GM21367 (cell line): ENCODE measurements around the gene SLC25A52.
"Not testable (repeated sequence)": the region's sequence is repeated elsewhere in the genome, so short reads cannot be mapped to it uniquely, and the experiment has no call there.

ENCODE experiments used
- ATAC-seq: cut with Tn5 transposase; IDR thresholded peaks from one replicate; pipeline ENCODE4 v1.9.1; 2021; ENCODE audit not compliant: unreplicated experiment

SLC25A52 gene

GRCh38 chr18:31741097-31741735 is 19.5 kb downstream of the SLC25A52 start:
- no peak for ATAC-seq

DNA sequence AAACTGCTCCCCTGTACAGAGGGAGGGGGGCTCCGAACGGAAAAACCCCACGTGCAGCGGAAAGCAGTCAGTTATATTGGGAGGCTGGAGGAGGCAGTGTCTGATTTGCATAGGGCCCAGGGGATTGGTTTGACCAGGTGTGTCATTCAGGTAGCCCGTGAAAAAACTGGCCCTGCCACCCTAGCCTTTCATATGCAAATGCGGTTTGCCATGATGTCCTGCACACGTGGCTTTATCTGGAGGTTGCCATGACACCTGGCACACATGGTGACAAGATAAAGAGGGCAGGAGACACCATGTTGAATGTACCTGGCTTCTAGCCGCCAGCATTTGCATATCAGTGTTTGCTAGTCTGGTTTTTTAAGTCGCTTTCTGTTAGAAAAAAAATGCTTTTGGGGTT is 20.5 kb downstream of the SLC25A52 start:
- no peak for ATAC-seq

GRCh38 chr18:31739651-31740050 is 21.0 kb downstream of the SLC25A52 start:
- ATAC-seq = no peak

- ATAC-seq = no peak
Observed at GRCh38 chr18:31738460-31739407, 21.9 kb downstream of the SLC25A52 start.

GRCh38 chr18:31736630-31737029 is 24.1 kb downstream of the SLC25A52 start:
- peak; percentile 85 for ATAC-seq

GRCh38 chr18:31731628-31732027 is 29.1 kb downstream of the SLC25A52 start:
- ATAC-seq = no peak

GRCh38 chr18:31729196-31729595 is 31.5 kb downstream of the SLC25A52 start:
- ATAC-seq = not testable (repeated sequence)

DNA sequence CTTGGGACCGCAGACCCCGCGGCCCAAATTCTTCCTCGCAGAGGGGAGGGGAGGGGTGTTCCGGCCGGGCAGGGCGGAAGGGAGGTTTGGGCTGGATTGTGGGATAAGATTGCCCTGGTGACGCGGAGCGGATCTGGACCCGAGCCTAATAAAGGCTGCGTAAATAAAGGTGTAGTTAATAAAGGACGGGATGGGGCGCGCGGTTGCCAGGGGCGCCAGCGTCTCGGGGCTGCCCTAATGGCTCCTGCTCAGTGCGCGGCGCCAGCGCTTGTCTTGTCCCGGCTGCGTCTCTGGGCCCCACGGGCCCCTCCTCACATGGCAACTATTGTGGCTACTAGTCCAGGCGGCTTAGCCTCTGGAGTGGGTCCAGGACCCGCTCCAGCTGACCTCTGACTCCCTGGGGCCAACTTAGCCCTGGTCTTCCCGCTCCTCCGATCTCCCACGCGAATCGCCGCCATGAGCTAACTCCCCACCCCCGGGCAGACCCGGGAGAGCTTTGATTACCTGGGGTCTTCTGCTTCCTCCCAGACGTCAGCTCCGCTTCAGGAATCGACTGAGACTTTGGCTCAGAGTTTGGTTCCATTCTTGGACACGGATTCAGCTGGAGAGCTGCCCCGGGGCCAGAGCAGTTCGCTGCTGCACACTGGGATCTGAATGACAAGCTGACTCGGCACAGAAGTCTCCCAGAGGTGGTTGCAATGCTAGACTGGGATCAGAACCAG is 36.5 kb downstream of the SLC25A52 start:
- ATAC-seq = no peak

DNA sequence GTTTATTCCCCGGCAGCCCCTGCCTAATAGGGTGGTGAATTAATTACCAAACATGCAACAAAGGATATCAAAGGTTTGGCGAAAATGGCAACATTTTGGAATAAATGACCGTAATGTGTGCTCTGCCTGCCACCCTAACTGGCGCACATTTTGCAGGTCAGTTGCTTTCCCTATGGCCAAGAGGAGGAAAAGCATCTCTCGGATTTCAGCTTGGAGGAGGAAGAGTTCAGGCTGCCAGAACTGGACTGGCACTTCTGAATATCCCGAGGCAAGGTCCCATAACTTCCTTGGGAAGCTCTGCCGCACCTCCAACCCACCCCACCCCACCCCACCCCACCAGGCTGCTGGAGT is 37.1 kb downstream of the SLC25A52 start:
- no peak for ATAC-seq

GRCh38 chr18:31722369-31722957 is 38.2 kb downstream of the SLC25A52 start:
- ATAC-seq = peak; percentile 94

DNA sequence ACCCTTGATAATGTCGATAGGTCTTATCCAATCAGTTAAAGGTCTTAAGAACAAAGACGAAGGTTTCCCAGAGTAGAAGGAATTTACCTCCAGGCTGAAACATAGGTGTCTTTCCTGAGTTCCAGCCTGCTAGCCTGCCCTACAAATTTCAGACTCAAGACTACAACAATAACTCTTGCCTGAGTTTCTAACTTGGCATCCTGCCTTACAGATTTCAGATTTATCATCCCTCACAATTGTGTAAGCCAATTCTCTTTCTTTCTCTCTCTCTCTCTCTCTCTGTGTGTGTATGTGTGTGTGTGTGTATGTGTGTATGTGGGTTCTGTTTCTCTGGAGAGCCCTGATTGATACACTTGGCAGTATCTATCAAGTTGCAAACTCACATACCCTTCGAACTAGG is 39.1 kb downstream of the SLC25A52 start:
- ATAC-seq = no peak

DNA sequence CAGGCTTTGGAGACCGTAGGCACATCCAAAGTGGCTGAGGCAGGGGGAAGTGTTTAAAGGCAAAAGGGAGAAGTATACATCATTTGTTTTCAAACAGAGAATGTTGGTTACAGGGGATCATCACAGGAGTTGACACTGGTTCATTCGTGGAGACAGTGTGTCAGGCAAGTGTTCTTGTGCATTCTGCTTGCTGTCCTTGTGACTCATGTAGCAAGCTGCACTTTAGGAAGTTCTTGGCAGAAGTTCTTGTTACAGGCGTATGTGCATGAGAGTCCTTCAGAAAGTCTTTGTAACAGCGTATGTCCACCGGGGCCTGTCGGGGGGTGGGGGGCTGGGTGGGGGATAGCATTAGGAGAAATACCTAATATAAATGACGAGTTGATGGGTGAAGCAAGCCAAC is 39.8 kb downstream of the SLC25A52 start:
- no peak for ATAC-seq

DNA sequence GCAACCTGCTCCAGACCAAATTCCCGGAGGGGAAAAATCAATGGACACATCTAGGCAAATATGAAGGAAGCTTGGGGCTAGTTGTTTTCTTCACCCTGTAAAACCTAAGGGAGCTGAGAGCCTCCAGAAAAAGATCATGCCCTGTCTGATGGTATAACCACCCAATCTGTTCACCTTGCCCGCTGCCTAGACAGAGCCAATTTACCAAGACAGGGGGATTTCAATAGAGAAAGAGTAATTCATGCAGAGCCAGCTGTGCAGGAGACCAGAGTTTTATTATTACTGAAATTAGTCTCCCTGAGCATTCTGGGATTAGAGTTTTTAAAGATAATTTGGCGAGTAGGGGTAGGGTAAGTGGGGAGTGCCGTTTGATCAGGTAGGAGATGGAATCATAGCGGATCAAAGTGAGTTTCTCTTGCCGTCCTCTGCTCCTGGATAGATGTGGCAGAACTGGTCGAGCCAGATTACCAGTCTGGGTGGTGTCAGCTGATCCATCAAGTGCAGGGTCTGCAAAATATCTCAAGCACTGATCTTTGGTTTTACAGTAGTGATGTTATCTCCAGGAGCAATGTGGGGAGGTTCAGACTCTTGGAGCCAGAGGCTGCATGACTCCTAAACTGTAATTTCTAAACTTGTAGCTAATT is 41.2 kb downstream of the SLC25A52 start:
- ATAC-seq = no peak

GRCh38 chr18:31718386-31718785 is 42.3 kb downstream of the SLC25A52 start:
- no peak for ATAC-seq

DNA sequence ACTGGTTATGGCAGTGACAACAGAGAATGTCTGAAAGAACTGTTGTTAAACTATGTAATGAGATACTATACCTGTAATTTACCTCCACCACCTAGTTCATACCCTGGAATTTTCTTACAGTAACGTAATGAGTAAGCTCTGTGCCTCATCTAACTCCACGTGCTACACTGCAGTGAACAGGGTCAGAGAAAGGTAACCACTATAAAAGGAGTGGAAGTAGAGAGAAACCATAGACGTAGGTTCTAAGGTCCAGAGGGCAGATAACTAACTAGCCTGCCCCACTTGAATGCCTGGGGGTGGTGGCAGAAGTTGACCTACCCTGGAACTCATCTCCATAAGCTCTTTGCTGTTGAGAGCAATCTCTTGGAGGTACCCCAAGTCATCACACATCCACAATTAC is 44.3 kb downstream of the SLC25A52 start:
- no peak for ATAC-seq

- ATAC-seq = no peak
Observed at GRCh38 chr18:31711365-31712172, 49.1 kb downstream of the SLC25A52 start.

DNA sequence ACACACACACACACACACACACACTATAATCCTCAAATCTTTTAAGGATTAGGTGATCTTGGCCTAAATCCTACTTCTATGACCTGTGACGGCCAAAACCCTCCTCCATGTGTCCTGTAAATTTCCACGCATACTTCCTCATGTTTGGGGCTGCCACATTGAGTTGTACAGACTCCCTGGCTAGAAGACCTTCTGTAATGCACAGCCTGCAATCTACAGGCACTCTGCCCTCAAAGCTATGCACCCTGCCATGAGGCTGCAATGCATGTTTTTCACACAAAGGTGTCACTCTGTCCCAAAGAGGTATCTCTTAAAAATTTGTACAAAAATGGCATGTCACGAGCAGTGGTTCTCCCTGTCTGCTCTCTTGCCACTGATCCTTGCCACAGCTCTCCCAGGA is 49.9 kb downstream of the SLC25A52 start:
- peak; percentile 64 for ATAC-seq
